Loucy (cell line): ENCODE measurements around the gene NBPF3.
"Not testable (repeated sequence)": the region's sequence is repeated elsewhere in the genome, so short reads cannot be mapped to it uniquely, and the experiment has no call there.

Experiments used
- EZH2phosphoT487 ChIP-seq: fragments of 200-600 bp; IDR thresholded peaks from 2 replicates; pipeline ENCODE4 v1.6.1; 2018; ENCODE audit warnings: antibody characterized with exemption, mild to moderate bottlenecking, moderate library complexity, borderline replicate concordance
- TF ChIP-seq, protein P1 (sequence below): fragments of 200-600 bp; sonication (generic); conservative IDR thresholded peaks from 2 replicates; pipeline ENCODE4 v1.5.1; 2014; ENCODE audit warnings: mild to moderate bottlenecking, antibody characterized with exemption, low read length

DNA sequence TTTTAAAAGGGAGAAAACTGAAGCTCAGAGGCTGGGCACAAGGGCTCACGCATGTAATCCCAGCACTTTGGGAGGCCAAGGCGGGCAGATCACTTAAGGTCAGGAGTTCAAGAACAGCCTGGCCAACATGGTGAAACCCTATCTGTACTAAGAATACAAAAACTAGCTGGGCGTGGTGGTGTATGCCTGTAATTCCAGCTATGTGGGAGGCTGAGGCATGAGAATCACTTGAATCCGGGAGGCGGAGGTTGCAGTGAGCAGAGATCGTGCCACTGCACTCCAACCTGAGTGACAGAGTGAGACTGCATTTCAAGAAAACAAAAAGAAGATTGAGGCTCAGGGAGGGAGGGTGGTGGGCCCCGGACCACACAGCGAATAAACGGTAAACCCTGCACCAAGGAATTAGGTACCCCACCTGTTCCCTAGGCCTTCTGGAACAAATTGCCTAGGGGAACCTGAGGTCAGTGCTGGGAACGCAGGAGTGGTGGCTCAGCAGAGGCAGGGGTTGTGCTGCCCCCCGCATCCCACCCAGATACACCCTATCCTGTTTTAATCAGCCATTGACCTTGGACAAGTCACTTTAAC is 79.6 kb downstream of the NBPF3 start:
- TF ChIP-seq, protein P1, sequence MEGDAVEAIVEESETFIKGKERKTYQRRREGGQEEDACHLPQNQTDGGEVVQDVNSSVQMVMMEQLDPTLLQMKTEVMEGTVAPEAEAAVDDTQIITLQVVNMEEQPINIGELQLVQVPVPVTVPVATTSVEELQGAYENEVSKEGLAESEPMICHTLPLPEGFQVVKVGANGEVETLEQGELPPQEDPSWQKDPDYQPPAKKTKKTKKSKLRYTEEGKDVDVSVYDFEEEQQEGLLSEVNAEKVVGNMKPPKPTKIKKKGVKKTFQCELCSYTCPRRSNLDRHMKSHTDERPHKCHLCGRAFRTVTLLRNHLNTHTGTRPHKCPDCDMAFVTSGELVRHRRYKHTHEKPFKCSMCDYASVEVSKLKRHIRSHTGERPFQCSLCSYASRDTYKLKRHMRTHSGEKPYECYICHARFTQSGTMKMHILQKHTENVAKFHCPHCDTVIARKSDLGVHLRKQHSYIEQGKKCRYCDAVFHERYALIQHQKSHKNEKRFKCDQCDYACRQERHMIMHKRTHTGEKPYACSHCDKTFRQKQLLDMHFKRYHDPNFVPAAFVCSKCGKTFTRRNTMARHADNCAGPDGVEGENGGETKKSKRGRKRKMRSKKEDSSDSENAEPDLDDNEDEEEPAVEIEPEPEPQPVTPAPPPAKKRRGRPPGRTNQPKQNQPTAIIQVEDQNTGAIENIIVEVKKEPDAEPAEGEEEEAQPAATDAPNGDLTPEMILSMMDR: not testable (repeated sequence)
- not testable (repeated sequence) for TF ChIP-seq EZH2phosphoT487
